HG03571 (cell line): ENCODE results near the gene KCNT2.

Source experiments
- ATAC-seq: cut with Tn5 transposase; IDR thresholded peaks from one replicate; pipeline ENCODE4 v1.9.1; 2021; ENCODE audit not compliant: unreplicated experiment

KCNT2 gene

DNA sequence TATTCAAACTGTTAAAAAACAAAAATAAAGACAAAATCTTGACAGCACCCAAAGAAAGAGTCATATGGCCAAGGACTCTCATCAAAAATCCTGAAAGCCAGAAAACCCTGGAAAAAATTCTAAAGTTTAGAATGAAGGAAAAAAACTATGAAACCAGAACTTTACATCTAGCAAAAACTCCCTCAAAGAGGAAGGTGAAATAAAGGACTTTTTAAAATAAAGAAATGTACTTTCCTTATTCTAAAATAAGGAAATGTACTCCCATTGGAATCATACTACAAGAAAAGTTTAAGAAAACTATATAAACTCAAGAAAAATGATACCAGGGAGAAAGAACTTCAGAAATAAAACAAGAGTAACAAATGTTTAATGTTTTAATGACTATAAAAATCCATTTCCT is 206.3 kb downstream of the KCNT2 start:
- no peak for ATAC-seq

DNA sequence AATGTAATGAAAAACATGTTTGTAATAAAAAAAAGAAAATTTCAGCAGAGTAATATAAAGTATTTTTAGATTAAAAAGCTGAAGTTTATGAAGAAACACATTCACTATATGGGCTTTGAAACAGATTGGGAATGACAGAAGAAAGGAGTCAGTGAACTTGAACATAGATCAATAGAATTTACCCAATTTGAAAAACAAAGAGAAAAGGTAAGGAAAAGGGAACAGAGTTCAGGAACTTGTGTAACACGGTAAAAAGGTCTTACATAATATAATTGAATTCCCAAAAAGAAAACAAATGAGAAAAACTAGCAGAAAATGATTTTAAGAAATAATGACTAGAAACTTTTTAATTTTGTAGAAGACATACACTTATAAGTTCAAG is 206.8 kb downstream of the KCNT2 start:
- no peak for ATAC-seq

DNA sequence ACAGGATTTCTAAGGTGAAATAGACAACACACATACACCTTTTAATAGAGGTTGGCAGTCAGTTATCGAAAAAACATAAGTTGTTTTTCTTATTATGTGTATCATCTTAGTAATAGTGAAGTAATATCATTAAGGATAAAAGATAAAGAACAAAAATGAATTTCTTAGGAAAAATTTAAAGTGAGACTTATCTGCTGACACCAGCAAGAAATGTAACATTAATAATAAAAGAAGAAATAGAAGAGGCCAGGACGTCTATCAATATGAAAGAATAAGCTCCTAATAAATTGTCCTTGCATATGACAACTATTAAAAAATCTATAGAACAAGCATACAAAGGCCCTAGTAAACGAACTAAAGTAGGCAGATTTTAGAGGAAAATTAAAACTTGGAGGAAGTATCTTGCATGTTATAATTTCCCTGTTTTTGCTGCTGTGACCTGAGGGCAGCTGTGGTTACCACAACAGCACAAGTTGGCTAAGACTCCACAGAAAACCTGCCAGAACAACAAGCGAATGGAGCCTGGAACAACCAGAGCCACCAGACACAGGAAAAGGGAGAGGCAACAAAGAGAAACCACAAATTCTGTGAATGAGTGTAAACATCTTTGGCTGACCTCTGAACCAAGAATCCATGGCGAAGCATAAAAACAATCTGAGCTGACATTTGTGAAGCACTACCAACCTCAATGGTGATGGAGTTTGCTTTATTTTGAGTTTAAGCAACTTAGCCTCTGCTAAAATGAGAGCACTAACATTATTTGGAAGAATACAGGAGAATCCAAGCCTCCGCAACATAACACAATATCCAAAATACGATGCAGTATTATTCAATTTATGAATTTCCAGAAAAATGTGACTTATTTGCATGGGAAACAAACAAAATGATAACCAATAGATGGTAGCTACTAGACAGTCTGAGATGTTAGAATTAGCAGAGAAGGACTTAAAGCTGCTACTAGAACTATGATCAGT is 207.5 kb downstream of the KCNT2 start:
- ATAC-seq: no peak

DNA sequence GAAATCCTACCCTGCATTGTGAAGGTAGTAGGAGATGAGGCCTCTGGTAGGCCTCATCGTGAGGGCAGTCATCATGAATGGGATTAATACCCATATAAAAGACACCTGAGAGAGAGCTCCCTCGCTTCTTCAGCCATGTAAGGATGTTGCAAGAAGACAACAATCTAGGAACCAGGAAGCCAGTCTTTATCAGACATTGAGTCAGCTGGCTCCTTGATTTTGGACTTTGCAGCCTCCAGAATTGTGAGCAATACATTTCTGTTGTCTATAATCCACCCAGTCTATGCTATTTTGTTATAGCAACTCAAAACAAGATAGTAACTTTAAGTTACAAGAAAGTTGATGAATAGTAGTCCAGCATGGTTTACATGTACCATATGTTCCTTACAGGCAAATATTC is 208.5 kb downstream of the KCNT2 start:
- ATAC-seq: no peak

DNA sequence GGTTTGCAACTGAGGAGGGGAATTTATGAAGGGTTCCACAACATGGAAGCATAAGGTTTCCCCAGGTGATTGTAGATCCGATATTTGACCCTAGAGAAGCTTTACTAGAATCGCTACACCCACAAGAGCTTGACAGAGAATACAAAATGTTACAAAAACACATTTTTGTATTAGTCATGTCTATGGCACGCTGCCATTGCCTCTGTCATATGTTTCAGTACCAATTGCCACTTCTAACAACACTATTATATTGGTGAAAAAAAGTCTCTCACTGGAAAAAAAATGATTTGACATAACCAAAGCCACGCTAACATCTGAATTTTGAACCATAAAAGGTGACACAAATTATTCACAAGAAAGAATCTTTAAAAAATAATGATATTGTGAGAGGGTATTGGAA is 214.5 kb downstream of the KCNT2 start:
- ATAC-seq: no peak

DNA sequence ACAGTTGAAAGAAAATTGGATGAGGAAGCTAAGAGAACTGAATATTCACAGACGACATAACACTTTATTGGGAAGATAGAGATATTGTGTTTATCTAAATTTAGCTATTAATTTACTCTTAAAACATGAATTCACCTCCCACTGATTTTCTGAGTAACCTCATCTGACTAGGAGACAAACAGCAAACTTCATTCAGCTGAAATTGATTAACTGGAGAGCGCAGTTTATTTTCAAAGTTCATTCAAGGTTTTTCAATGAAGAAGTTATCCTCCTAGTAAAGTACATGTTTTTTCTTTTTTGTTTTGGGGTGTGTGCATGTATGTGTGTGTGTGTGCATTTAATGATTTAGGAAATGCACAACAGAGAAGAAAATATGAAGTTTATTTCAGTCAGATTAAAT is 215.0 kb downstream of the KCNT2 start:
- ATAC-seq: no peak

DNA sequence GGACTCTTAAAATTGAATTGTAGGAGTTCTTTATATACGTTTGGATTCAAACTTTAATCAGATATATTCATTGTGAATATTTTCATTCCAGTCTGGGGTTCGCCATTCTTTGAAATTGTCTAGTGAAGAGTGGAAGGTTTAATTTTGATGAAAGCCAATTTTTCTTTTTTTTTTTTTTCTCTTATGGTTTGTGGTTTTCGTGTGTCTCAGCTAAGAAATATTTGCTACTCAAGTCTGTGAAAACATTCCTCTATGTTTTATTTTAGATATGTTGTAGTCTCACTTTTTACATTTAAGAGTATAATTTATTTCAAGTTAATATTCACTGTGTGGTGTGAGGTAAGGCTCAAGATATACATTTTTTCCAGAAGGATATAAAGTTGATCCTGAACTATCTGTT is 220.5 kb downstream of the KCNT2 start:
- ATAC-seq: no peak

DNA sequence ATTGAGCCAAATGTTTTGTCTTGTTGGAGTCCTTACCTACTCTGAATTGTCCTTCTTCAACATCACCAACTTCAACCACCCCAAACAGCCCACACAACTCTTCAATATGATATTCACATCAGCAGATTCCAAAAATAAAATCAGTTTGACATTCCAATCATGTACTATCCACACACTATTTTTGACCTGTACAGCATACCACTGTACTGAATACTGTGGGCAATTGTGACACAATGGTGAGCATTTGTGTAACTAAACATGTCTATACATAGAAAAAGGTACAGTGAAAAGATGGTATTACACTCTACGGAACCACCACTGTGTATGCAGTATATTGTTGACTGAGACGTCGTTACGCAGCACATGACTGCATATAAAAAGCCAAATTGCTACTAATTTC is 223.1 kb downstream of the KCNT2 start:
- ATAC-seq: no peak

DNA sequence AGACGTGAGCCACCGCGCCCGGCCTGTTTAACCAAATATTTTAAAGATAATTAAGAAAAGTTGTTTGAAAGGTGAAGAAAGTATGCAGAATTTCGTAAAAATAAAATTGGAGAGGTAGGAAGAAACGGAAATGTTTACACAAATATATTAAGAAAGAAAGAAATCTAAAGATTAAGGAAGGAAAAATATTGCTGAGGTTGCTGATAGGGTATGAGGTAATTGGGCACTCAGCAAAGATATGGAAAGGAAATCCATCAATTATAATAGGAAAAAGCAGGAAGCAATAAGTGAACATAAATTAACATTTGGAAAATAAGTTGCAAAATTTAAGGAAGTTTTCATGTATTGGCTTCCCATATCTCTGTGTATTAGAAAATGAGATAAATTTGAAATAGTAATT is 225.9 kb downstream of the KCNT2 start:
- no peak for ATAC-seq

DNA sequence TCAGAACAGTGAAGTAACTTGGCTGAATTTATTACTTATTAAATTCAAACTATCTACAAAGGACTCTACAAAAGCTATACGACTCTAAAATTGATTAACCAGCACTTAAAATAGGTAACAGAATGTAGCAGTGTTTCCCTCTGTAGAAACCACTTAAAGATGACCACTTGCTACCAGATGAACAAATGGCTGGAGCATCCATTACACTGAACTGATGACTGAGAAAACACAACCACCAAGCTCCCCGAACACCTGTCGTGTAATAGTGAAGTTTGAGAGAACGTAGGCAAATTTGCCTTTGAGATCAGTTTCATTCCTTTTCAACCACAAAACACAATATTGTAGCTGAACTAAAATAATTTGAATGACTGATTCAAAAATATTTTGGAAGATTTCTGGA is 226.7 kb downstream of the KCNT2 start:
- no peak for ATAC-seq

DNA sequence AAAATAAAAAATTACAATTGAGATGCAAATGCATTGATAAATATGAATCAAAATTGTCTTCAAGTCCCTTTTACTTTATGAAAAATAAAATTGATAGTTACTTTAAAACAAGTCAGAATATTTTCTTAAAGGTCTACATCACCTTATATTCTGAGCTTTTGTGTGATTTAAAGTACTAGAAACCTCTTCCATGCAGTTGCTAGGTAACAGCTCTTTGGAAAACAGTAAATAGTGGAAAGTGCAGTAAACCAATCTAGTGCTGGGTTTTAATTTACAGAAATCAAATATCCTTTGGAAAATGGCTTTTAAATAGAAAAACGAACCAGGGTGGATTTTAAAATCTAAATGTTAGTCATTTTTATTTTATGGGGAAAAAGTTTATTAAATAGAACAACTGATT is 227.9 kb downstream of the KCNT2 start:
- ATAC-seq: no peak

DNA sequence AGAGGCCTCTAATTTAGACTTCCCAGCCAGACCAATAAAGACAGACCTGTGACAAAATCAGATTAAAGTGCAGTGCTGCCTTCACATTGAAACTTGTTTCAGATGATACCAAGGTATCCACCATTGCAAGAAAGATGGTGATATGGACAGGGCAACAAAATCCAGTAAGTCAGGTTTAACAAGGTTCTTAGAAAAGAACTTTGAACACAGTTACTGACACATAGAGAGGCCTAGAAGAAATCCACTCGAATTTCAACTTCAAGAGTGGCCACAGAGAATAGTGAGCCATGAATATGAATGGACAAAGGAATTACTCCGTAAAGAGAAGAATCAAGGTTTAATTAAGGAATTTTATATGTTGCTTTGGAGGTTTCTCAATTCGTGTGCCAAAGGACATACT is 230.4 kb downstream of the KCNT2 start:
- no peak for ATAC-seq

DNA sequence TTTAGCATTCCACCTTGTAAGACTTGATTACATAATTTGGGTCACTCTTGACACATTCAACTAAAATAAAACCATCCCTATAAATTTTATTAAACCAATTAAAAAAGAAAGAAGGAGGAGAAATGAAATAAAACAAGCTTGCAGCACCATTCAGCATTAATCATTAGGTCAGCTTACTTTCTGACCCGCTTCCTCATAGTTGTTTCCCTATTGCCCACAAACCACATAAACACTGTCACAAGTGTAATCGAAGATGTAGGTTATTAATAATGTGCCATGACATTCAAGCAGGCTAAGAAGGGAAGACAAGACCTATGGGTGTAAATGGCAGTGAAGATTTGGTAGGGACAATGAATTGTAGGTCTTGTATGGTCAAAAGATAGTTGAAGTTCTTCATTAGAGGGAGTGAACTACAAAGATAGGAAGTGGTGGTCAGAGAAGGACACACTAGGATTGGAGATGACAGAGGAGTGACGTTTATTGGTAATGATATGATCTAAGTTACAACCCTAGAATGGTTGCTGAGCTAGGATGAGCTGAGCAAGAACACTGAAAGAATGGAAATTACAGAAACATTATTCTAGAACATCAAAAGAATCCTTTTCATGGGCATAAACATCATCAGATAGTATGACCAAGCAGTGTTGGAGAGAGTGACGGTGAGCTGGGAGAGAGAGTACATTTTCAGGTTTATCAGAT is 231.5 kb downstream of the KCNT2 start:
- ATAC-seq: no peak

DNA sequence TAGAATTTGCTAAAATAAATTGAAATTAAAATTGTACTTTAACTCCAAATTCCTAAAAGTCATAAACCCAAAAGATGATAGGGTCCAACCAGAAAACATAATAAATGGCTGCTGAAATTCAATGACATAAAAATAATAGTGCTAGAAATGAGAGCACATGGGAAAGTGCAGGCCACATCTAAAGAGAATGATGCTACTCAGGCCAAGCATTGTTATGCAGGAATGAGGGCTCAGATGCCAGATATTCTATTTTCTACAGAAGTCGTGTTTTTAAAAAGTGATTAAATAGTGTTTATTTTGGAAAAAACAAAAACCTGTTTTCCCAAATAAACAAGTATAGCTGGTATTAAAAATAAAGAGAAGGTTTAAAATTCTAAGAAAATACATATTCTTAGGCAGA is 234.4 kb downstream of the KCNT2 start:
- ATAC-seq: no peak

DNA sequence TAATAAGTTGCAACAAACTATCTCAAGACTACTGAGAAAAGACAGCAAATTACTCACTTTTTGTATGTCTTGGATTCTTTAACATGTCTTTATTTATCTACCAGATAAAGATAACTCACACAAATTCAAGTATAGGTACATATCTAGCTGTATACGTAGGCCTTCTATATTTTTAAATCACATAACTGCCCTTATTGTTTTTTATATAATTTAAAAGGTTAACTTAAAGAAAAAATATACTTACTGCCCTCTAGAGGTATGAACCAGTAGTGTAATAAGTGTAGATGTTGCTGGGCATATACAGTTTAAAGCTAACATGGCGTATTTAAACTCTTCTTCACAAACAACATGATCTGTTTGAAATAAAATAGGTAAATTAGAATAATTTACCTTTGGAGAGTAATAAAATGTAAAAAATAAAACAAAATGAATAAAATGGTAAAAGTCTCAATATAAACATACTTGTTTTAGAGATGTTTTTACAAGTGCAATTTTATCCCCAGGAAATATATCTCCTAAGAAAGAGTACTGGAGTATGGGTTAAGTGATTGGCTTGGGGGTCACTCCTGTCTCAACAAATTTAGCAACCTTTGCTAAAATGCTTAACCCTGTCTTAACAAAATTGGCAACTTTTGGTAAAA is 235.2 kb downstream of the KCNT2 start:
- ATAC-seq: peak; percentile 80

DNA sequence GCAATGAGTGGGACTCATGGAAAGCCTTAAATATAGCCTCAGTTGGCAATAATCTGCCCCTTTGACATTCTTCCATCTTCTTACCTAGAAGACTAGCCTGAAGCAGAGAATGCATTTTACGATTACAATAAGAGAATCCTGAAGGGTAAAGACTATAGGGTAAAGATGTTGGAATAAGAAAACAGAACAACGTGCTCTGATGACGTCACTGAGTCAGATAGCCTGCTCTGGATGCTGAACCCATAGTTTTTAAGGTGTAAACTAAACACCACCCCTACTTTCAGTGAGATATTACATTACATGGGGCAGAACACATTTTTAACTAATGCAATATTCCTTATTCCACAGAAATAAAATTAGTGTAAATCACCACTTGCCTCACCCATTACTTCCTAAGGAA is 240.4 kb downstream of the KCNT2 start:
- no peak for ATAC-seq

DNA sequence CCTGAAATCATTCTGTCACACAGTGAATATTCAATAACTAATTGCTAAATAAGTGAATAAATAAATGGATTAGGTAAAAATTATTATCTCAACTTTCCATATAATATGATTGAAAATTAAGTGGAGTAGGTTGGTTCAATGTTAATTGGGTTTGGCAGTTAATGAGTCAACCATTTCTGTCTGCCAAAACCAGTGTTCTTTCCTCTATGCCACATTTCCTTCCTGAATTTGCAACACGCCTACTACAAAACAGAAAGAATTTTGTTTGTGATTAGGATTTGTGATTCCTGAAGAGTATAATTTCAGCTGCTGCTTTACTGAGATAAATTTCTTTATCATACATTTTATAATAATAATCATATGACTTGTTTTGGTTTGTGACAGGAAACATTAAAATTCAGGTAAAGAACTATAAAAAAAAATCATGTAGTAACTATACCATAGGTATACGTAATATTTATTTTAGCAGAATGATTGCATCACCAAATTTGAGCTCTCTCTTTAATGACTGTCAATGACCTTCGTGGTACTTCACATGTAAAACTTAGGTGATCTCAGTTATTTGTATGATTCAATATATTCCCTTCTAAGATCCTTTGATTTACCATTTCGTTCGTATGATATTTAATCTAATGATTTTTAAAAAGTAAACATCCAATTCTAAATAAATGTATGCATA is 241.3 kb downstream of the KCNT2 start:
- no peak for ATAC-seq

DNA sequence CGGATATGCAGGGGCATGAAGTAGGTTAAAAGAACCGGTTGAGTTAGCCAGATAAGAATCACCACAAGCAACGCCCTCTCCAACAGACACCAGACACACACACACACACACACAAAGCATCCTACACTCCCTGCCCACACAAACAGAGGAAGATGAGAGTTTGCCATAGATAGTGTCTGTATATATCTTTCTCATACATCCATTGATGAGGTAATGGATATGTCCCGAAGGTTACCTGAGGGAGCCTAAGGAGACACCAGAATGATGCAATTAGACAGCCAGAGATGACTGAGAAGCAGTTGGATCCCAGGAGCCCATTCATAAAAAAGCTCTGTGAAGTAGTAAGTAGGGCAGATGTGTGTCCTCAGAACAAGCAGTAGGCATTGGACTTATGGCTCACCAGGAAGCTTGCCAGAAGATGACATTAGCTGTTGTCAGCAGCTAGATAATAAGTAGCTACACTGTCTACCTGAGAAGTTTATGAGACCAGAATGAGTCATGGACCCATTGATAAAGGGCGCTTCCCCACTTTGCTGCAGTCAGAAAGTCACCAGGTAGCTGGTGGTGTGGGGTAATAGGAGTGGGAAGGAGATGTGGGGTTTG is 247.0 kb downstream of the KCNT2 start:
- ATAC-seq: no peak

DNA sequence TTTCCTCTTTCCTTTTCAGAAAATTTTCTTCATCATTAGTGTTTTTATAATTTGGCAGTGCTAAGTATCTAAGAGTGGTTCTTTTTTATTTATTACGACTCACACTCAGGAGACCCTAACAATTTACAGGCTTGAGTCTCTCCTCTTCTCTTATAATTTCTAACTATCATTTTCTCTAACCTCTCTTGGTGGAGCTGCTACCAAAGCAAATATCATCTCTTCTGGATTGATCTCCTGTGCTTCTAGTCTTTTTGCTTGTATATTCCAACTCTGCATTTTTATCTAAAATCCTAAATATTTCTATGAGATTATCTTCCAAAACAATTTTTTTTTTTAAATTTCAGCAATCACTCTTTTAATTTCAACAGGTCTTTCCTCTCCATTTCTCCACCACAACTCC is 250.3 kb downstream of the KCNT2 start:
- no peak for ATAC-seq

DNA sequence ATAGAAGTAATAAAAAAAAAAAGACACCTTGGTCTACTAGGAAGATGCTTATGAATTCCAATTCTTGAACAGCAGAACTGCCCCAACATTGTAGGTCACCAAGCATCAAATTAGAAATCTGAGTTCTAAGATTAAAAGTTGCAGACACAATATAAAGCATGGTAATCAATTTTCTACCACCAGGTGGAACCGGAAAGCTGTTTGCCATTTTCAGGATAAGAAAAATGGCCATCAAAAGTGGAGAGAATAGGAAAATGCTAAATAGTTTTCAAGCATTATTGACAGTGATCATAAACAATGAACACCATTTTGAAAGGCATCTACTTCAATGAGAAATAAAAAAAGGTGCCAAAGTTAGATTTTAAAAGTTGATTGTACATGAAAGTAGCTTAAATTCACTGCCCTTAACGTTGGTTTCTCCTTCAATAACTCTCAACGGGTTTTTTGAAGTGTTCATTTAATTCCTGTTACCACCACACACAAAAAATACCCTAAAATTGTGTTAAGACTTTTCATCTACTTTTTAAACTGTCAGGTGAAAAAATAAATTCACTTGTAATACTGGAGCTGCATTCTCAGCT is 252.9 kb downstream of the KCNT2 start:
- no peak for ATAC-seq

DNA sequence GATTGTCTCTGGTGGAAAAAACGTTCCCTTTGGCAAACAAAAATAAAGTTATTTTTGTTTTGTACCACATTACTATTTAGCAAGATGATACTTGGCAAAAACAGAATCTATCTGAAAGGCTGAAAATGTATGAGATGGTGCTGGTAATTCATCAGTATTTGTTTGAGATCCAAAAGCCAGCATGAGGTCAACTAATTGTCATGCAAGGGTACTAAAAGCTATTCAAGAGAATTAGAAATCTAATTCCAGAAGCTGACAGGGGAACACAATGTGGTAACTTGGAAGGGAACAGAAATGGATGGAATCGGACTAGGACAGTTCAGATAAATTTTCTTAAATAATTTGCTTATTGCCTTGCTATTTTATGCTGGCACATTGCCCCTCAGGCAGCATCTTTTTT is 263.8 kb downstream of the KCNT2 start:
- no peak for ATAC-seq
